Stimulated activated CD8-positive, alpha-beta memory T cell treated with anti-CD3 and anti-CD28 coated beads, Interleukin-7, amount 100 ng/mL, for 24 hours (primary cell): ENCODE results near the gene SNX6.
"Not testable (repeated sequence)": the region's sequence is repeated elsewhere in the genome, so short reads cannot be mapped to it uniquely, and the experiment has no call there.

ENCODE experiments used
- DNase-seq: peaks from one replicate; pipeline ENCODE4 v3.0.0-alpha.2; 2020; ENCODE audit warnings: low read depth

The SNX6 gene

DNA sequence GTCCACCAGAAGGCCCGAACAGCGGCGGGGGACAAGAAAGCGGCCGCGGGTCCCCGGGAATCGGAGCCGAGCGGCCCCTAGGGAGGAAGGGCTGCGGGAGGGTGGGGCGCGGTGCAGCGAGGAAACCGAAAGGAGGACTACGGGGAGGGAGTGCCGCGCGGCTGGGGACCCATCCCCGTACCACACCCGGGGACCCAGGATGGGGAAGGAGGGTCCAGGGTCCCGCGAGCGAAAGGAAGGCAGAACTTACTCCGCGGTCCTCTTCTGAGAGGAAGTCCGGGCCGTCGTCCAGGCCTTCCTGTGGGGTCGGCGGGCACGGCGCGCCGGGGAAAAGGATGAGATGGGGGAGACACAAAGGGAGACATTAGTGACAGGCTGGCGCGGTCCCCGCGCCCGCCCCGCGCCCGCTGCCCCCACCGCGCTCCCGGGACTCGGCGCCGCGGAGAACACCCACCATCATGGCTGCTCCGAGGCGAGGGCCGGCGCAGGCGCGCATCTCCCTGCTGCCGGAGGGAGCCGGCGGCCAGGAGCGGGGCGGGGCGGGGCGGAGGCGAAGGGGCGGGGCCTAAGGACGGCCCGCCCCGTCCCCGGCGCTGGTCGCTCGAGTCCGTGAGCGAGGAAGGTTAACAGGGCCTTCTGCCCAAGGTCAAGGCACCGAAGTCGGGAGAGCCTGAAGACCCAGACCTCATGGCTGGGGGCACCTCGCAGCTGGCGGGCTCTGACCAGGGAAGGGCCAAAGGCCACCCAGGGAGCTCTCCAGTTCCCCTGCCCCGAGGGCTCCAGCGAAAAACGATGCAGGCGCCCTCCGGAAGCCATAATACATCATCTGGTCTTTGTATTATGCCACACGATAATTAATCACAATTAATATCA is at the start of gene SNX6:
SNX6 (minus strand) TSS at position 492 of the 873 bp plus-strand sequence; CDS start at position 460, 32 bp downstream.
- DNase-seq: peak; percentile 57

DNA sequence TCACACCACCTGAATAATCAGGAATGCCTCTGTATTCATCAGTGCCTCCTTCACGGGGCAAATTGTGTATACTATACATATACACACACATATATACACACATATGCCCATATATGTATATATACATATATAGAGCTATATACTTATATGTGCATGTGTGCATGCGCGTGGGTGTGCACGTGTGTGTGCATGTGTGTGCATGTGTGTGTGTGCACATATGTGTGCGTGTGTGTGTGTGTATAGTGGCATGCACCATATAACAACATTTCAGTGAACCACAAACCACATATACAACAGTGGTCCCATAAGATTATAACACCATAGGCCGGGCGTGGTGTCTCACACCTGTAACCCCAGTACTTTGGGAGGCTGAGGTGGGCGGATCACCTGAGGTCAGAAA is 48.8 kb upstream of the SNX6 start:
- no peak for DNase-seq

DNA sequence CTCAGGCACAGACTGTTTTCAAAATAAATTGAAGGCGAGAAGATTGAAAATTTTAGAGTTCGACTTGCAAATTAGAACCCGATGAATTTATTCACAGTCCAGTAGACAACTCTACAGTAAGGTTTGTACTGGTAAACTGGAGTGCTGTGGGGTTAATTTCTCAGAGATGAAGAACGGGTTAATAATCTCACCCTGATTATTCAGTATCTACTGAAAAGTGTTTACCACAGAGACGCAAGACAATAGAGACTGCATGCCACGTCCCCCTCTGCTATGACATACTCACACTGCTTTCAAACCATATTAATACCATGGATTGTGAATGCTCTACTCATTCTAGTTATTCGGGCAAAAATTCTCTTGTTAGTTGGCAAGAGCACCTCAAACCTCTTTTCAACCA is 48.4 kb upstream of the SNX6 start:
- DNase-seq: no peak

DNA sequence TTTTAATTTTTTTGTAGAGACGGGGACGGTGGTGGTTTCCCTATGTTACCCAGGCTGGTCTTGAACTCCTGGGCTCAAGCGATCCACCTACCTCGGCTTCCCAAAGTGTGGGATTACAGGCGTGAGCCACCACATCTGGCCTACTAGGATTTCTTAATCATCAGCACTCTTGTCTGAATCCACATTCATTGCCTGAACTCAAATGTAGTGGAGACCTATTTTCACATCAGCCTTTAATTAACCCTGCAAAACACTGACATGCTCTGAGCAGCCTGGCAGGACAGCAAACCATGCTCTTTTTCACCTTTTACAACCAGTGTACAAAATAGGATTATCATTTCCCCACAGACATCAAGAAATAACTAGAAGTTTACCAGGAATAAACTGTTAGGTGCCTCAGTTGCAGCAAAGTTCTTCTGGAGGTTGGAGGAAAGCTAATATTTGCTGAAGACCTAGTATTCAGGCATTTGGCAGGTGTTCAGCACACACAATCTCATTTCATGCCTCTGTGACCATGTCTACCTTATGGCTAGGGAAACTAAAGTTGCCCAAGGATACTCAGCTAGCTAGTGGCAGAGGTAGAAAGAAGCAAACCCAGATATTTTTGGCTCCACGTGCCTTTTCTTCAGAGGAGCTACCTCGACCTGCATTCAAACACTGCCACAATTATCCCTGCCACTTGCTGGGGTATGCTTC is 46.7 kb upstream of the SNX6 start:
- DNase-seq: no peak

DNA sequence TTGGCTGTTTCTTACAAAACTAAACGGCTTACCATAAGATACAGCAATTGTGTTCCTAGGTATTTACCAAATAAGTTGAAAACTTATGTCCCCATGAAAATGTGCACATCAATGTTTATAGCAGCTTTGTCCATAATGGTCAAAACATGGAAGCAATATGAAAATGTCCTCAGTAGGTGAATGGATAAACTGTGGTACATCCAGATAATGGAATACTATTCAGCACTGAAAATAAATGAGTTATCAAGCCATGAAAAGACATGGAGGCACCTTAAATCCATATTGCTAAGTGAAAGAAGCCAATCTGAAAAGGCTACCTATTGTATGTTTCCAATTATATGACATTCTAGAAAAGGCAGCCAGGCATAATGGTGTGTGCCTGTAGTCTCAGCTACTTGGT is 43.8 kb upstream of the SNX6 start:
- no peak for DNase-seq

DNA sequence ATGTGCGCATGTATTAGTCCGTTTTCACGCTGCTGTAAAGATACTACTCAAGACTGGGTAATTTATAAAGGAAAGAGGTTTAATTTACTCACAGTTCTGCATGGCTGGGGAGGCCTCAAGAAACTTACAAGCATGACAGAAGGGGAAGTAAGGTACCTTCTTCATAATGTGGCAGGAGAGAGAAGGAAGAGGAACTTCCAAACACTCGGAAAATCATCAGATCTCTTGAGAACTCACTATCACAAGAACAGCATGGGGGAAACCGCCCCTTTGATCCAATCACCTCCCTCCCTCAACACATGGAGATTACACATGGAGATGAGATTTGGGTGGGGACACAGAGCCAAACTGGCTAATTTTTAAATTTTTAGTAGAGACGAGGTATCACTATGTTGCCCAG is 41.8 kb upstream of the SNX6 start:
- DNase-seq: no peak

DNA sequence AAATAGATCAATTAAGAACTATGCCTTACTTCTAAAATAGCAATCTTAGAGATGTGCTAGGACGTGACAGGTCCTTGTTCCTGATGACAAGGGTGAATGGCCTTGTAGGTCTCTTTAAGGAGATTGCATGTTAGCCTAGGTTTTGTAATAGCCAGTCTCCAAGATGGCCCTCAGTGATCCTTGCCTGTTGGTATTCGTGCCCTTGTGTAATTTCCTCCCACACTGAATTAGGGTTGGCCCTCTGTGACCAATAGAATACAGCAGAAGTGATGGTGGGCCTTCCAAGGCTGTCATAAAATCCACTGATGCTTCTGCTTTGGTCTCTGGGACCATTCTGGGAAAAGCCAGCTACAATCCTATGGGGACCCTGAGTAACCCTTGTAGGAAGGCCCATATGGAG is 38.2 kb upstream of the SNX6 start:
- no peak for DNase-seq

DNA sequence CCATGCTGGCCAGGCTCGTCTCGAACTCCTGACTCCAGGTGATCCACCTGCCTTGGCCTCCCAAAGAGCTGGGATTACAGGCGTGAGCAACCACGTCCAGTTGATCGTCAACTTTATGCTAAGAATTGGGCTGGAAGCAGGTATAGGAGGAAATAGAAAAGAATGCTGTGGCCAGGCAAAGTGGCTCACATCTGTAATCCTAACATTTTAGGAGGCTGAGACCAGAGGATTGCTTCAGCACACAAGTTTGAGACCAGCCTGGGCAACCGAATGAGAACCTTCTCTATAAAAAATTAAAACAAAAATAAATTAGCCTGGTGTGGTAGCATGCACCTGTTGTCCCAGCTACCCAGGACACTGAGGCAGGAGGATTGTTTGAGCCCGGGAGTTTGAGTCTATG is 37.1 kb upstream of the SNX6 start:
- no peak for DNase-seq

DNA sequence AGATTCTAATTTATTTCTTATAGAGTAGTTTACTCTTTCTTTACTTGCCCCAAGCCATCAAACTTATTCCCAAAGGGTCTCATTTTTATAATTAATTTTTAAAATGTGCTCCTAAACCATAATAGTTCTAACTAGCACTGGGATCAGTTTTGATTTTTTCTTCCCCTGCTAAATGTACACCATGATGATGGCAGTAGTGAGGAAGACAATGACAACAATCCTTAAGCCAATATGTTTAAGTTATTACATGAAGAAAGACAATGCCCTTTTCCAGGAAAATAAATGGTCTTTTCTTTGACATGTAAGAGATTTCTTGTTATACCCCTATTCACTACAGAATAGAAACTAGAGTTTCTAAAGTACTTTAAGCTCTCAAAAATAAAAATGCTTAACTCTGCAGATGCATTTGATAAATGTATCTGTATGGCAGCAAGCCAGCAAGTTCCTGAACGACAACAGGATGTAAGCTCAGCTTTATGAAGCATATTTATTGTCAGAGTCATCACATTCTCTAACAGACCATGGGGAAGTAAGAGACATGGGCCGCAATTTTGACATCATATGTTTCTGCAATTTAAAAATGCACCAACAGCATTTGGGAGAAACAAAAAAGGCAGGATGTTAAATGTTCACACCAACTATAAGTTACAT is 36.0 kb upstream of the SNX6 start:
- no peak for DNase-seq

DNA sequence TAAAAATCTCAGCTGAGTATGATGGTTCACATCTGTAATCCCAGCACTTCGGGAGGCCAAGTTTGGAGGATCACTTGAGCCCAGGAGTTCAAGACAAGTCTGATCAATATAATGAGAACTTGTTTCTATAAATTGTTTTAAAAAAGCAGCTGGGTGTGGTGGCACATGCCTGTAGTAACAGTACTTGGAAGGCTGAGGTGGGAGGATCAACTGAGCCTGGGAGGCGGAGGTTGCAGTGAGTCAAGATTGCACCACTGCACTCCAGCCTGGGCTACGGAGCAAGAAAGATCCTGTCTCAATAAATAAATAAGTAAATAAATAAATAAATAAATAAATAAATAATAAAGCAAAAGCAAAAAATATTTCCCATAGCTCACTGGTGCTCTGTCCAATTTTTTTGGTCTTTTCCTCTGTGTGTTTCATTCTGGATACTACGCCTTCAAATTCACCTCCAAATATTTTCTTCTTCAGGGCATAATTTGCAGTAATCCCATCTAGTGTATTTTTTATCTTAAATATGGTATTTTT is 32.7 kb upstream of the SNX6 start:
- DNase-seq: no peak

DNA sequence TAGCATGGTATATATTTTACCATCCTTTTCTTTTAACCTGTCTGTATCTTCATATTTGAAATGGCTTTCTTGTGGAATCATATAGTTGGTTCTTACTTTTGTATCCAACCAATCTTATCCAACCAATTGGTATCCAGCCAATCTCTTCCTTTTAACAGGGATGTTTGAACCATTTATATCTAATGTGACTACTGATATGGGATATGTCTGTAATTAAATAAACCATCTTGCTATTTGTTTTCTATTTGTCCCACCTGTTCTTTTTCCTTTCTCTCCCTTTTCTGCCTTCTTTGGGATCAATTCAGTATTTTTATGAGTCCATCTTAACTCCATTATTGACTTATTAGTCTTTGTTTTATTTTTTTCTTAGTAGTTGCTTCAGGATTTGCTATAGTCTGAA is 30.8 kb upstream of the SNX6 start:
- no peak for DNase-seq

DNA sequence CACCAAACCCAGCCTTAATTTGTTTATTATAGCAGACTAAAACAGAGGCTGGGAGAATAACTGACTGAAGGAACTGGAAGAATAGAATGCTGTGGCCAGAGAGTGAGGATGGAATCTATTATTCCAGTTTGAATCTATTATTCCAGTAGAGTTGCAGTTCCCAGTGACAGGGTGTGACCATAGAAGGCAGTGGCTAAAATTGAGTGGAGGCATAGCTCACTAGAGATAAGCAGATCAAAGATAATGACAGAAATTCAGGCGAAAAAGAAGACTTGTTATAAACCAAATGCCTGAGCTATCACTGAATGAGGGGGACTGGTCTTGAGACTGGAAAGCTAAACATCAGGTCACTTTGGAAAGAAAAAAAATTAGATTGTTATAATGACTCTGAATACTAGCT is 26.0 kb upstream of the SNX6 start:
- DNase-seq: no peak

DNA sequence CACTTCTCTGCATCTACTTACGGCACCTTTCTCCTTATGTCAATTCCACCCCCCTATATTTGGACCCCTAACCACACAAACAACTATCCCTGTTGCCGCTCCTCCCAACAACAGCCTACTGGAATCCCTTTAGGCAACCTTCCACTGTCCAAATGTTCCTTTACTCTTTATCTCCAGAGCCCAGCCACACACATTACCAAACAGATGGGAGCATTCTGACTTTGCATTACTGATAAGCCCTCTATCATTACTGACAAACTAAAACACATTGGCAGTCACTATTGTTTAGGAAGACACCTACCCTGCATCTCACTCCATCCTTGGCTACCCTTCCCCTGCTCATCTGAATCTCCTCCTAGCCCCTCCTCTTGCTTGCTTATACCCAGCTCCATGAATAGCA is 23.1 kb upstream of the SNX6 start:
- DNase-seq: not testable (repeated sequence)

DNA sequence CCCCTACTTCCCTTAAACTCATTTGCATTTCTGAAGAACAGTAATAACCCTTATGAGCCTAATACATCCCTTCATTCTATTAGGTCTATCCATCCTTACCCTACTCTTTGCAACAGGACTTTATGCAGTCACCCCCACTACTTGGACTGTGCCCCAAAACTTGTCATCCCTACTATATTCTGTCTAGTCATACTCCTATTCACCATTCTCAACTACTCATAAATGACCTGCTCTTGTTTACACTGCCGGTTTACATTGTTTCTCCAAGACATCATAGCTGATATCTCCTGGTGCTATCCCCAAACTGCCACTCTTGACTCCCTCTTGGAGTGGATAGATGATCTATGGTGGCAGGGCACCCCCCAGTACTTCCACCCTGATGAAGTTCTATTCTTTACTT is 22.4 kb upstream of the SNX6 start:
- DNase-seq: not testable (repeated sequence)

DNA sequence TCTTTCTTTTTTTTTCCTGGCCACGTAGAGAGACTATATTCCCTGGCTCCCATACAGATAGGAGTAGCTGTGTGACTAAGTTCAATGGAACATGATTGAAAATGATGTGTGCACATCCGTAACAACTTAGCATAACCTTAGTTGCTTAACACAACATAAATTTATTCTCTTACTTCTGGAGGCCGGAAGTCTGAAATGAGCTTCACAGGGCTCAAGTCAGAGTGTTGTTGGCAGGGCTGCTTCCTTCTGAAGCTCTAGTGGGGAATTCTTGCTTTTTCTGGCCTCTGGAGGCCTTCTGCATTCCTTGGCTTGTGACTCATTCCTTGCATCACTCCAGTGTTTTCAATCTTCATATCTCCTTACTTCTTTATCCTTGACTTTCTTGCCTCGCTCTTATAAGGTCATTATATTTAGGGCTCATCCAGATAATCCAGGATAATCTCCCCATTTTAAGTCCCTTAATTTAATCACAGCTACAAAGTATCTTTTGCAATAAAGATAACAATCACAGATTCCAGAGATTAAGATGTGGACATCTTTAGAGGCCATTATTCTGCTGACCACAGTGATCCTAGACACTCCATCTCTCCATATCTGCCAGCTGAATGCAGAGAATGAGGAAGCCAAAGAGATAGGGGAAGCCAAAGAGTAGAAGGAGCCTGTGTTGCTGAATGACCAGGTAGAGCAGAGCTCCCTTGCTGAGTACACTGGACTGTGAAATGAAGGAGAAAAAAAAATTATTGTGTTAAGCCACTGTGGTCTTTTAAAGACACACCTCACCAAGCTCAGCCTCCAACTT is 21.0 kb upstream of the SNX6 start:
- no peak for DNase-seq

DNA sequence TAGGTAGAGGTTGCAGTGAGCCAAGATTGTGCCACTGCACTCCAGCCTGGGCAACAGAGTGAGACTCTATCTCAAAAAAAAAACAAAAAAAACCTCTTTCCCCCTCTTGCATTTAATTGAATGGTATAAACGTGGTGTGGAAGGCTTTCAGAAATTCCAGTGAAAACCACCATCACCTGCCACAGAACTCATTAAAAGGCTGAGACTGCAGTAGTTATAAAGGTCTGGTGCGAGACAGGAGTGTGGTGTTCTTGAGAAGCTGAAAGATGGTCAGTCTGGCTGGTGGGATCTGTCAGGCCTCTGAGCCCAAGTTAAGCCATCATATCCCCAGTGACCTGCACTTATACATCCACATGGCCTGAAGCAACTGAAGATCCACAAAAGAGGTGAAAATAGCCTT is 20.1 kb upstream of the SNX6 start:
- not testable (repeated sequence) for DNase-seq

DNA sequence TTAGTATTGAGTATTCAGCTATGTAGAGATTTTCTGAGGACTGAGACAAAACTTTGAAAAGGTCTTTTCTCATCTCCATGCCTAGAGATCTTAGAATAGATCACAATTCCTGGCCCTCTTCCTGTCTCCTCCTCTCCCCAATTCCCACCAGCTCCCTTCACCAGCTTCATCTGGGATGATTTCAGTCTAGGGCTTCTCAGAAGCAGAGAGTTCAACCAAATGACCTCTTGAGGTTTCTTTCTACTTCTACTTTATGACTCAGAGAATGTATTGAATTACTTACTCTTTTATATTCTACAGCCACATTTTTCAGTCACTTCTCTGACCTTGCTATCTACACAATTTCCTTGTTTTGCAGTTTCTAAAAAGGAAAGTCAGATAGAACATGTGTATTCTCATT is 19.4 kb upstream of the SNX6 start:
- no peak for DNase-seq

DNA sequence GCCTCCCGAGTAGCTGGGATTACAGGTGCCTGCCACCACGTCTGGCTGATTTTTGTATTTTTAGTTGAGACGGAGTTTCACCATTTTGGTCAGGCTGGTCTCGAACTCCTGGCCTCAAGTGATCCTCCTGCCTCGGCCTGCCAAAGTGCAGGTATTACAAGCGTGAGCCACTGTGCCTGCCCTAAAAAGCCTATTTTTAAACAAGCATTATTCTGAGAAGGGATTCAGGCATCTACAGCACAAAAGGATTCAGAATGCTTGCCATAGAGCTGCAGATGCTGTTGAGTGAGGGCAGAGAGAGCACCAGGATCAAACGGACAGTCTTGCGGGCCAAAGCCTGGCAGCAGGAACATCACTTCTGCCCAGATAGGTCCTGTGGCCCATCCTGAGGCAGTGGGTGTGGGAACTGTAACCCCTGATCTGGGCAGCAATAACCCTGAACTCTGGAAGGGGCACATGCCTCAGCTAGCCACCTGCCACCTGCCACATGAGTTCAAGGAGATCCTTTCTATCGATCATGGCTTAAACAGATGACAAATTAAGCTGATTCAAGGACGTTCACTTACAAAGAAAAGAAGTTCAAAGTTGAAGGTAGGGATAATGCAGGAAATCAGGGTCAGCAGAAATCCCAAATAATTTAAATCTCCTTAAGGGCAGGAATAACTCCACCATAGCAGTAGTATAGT is 16.8 kb upstream of the SNX6 start:
- no peak for DNase-seq

DNA sequence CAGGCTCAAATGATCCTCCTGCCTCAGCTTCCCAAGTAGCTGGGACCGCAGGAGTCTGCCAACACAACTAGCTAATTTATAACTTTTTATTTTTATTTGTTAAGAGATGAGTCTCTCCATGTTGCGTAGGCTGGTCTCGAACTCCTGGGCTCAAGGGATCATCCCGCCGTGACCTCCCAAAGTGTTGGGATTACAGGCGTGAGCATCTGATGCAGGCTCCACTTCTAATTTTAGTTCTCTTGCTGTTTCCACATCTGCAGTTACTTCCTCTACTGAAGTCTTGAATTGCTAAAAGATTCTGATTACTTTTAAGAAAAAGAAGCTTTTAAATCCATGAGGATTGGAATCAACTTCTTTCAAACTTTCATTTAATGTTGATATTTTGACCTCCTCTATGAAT is 13.4 kb upstream of the SNX6 start:
- DNase-seq: no peak

DNA sequence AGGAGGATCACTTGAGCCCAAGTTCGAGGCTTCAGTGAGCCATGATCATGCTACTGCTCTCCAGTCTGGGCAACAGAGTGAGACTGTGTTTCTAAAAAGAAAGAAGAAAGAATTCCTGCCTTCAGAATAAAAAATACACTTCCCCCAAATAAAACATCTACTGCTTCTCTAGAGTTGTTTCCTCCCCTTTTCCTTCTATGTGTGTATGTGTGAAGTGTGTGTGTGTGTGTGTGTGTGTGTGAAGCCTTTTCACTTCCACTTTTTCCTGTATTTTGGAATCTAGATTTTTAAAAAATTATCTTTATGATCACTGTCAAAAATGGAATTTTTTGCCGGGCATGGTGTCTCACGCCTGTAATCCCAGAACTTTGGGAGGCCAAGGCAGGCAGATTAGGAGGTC is 12.6 kb upstream of the SNX6 start:
- DNase-seq: no peak

DNA sequence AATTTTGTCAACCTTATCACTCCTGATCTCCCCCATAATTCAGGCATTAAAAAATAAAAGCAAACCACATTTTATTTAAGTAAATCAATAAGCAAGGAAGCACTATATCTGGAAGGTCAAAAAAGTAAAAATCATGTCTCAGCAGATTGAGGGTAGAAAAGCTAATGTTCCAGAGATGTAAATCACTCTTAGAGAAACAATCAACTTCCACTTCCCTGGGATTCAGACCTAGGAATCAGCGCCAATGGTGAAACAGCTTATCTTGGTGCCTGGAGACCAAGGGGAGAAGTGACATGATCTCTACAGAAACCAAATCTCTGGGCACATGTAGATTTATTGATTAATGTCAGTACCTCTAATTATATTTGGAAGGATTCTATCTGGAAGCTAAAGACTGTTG is 10.9 kb upstream of the SNX6 start:
- no peak for DNase-seq
